ENCODE results near the gene PRAMEF33.
"Not testable (repeated sequence)": the region's sequence is repeated elsewhere in the genome, so short reads cannot be mapped to it uniquely, and the experiment has no call there.

DNA sequence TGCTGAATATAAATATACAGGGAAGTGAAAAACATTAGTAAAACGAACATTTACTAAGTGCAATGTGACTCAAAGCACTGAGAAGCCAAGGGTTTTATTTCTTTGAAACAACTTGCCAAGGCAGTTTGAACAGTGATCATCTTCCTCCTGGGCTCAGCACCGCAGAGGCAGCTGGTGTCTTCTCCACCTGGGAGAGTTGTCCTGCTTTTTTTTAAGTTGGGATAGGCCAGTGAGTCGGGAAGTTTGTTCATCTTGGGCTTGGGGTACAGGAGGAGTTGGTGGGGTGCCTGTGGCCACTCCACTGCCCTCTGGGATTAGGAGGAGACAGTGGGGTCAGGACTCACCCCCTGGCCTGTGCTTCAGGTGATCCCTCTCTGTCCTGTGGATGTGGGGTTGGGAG lies 14.3 kb upstream of the PRAMEF33 start:
- TF ChIP-seq, protein P1, sequence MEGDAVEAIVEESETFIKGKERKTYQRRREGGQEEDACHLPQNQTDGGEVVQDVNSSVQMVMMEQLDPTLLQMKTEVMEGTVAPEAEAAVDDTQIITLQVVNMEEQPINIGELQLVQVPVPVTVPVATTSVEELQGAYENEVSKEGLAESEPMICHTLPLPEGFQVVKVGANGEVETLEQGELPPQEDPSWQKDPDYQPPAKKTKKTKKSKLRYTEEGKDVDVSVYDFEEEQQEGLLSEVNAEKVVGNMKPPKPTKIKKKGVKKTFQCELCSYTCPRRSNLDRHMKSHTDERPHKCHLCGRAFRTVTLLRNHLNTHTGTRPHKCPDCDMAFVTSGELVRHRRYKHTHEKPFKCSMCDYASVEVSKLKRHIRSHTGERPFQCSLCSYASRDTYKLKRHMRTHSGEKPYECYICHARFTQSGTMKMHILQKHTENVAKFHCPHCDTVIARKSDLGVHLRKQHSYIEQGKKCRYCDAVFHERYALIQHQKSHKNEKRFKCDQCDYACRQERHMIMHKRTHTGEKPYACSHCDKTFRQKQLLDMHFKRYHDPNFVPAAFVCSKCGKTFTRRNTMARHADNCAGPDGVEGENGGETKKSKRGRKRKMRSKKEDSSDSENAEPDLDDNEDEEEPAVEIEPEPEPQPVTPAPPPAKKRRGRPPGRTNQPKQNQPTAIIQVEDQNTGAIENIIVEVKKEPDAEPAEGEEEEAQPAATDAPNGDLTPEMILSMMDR (IDR thresholded peaks at IDR 0.05; ENCODE audit: low read depth, low read length, poor library complexity, severe bottlenecking) = not testable (repeated sequence)
- TF ChIP-seq EZH2phosphoT487 (IDR thresholded peaks at IDR 0.05; ENCODE audit: borderline replicate concordance, low read length) = not testable (repeated sequence)
